ENCODE data around the gene ZNG1B. TPM values are rescaled to one million over a fixed set of nuclear protein-coding genes. Genes with fewer than 3 reads are reported as not detected.
"Not testable (repeated sequence)": the region's sequence is repeated elsewhere in the genome, so short reads cannot be mapped to it uniquely, and the experiment has no call there.

Gene ZNG1B
- total RNA-seq (2014; rRNA removed; shearing (Covaris generic)): 31.6 TPM in 2 replicates
- 21.6 and 24.8 TPM in 2 replicates for polyA plus RNA-seq (2015; cell fraction: cytosol; rRNA removed)
- 28.7 and 30.5 TPM in 2 replicates for polyA plus RNA-seq (2015; cell fraction: nucleus; rRNA removed)

GRCh38 chr2:113437508-113438465, at the start of gene ZNG1B:
TSS of gene ZNG1B (plus strand) at chr2:113437691. CDS start at chr2:113437869, 178 bp downstream.
- not testable (repeated sequence) for DNase-seq (ENCODE audit: low read depth)

DNA sequence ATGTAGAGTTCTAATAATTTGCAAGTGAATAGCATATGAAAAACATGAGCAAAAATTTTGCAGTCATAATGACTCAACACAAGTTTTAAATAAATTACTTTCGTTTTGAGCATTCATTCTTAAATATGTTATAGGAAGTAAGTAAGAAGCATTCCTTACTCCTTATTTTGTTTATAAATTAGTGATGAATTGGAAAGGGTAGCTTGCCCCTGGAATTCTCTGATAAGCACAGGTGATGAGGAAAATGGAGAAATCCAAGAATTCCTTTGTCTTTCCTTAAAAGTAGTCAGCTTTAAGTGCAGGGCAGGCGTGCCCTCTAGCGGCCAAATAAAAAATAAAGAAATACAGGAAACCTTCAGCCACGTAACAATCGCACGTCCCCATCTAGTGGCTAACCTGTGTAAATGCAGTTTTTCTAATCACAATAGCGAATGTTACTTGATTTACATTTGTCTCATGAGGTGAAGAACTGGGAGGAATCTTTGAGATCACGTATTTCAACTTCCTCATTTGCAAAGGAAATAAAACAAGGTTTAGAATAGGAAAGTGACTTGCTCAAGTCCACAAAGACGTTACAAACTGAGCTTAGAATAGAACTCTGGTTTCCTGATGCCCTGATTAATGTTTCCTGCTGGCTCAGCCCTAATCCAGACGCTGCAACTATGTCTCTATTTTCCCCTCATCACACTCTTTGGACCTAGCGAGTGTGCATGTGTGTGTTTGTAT, 47.2 kb upstream of the ZNG1B start:
- peak; percentile 75 for DNase-seq (ENCODE audit: low read depth)

- no peak for DNase-seq (ENCODE audit: low read depth)
Observed at GRCh38 chr2:113391073-113391472, 46.4 kb upstream of the ZNG1B start.

DNA sequence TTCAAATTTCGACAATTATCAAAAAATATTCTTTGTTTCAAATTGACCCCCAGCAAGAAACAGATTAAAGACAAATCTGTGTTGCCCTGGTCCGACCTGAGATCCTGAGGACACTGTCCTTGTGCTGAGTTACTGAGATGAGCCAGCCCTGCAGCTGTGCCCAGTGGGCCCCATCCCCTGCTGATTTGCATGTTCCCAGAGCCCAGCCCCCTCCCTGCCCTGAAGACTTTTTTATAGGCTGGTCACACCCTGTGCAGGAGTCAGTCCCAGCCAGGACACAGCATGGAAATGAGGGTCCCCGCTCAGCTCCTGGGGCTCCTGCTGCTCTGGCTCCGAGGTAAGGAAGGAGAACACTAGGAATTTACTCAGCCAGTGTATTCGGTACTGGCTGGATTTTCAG, 31.4 kb upstream of the ZNG1B start:
- DNase-seq (ENCODE audit: low read depth): no peak

GRCh38 chr2:113407446-113408099, 29.9 kb upstream of the ZNG1B start:
- DNase-seq (ENCODE audit: low read depth): peak; percentile 46

DNA sequence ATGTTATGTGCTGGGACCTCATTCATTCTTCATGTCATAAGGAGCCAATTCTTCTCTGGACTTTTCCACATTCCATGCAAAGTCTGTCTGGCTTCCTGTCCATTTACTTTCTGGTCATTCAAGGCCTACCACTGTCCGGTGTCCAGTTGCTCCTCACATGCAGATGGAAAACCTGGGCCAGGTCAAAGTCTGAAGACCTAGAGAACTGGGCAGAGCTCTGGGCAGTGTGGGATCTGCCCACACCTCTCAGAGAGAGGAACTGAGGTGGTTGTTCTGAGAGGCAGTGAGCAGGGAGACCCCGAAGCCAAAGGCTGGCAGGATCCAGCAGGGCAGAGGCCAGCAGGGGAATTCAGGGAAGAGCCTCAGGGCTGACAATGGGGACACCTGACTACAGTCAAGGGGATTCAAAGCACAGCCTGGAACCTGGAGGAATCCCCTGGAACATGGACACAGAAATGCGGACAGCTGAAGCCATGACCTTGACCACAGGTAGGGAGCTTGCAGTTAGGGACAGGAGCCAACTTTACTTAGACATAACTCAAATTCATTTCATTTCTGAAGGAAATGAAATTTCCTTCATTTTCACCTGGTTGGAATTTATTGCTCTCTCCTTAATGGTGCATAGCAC, 25.7 kb upstream of the ZNG1B start:
- not testable (repeated sequence) for DNase-seq (ENCODE audit: low read depth)

DNA sequence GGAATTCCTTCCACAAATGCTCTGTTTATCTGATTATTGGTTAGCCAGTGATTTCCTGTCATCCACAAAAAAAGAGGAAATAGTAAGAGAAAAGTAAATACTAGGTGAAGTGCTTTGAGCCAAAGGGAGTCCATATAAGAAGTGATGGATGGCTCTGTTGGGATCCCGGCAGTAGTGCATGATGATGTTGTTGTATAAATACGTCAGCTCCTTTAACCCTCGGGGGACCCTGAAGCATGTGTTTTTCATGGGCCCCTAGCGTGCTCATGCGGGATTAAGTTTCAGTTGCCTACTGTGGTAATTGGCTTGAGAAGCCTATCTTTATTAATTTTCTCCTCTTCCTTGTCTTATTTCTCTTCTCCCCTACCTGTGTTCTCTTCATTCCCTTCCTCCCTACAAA, 24.7 kb upstream of the ZNG1B start:
- DNase-seq (ENCODE audit: low read depth): not testable (repeated sequence)

GRCh38 chr2:113431773-113432172, 5.7 kb upstream of the ZNG1B start:
- not testable (repeated sequence) for DNase-seq (ENCODE audit: low read depth)

GRCh38 chr2:113433468-113433867, 4.0 kb upstream of the ZNG1B start:
- DNase-seq (ENCODE audit: low read depth): not testable (repeated sequence)

DNA sequence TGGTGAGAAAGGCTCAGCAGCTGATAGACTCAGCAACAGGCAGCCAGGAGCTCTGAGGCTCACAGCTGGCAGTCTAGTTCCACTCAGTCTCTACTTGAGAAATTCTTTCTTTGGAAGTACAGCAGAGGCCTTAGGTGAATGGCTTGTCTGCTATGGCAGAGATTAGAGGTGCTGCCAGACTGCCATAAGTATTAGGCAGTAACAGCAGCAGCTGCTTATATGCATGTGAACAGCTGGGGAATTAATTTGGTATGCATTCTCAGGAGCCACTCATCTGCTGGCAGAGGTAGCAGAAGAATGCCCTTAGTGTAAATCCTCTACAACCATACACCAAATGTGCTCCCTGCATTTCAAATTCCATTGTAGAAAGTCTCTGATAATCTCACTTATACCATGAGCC, 28.3 kb downstream of the ZNG1B start:
- DNase-seq (ENCODE audit: low read depth): not testable (repeated sequence)

- not testable (repeated sequence) for DNase-seq (ENCODE audit: low read depth)
Observed at GRCh38 chr2:113476688-113477368, 39.3 kb downstream of the ZNG1B start.

DNA sequence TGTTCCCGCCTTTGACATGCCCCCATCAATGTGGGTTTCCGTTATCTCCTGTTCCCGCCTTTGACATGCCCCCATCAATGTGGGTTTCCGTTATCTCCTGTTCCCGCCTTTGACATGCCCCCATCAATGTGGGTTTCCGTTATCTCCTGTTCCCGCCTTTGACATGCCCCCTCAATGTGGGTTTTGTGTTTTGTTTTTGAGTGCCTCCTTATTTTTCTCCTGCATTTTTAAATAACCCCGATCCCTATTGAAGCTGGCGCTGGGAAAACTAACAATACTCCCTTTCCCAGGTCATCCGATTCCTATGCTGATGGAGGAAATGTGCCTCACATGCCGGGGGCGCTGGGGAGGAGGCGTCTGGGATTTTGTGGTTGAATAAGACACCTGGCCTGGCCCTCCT, 59.0 kb downstream of the ZNG1B start:
- DNase-seq (ENCODE audit: low read depth): not testable (repeated sequence)

GRCh38 chr2:113498365-113498764, 60.9 kb downstream of the ZNG1B start, which contains the start of gene FOXD4L1:
TSS of gene FOXD4L1 (plus strand) at chr2:113498665. CDS start at chr2:113499257, 592 bp downstream.
- not testable (repeated sequence) for DNase-seq (ENCODE audit: low read depth)

DNA sequence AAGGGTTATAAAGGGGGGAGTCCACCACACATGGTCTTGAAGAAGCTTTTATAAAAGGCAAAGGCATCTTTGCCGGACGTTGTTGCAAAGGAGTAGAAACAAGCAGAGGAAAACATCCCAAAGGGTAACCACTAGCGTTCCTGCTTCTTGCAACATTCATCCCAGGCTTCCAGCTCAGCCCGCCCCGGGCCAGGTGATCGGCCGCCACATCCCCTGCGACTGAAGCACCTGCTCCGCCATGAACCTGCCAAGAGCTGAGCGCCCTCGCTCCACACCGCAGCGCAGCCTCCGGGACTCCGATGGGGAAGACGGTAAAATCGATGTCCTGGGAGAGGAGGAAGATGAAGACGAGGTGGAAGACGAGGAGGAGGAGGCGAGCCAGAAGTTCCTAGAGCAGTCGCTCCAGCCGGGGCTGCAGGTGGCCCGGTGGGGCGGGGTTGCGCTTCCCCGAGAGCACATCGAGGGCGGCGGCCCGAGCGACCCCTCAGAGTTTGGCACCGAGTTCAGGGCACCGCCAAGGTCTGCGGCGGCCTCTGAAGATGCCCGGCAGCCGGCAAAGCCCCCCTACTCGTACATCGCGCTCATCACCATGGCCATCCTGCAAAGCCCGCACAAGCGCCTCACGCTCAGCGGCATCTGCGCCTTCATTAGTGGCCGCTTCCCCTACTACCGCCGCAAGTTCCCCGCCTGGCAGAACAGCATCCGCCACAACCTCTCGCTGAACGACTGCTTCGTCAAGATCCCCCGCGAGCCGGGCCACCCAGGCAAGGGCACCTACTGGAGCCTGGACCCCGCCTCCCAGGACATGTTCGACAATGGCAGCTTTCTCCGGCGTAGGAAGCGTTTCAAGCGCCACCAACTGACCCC, 61.8 kb downstream of the ZNG1B start:
- DNase-seq (ENCODE audit: low read depth): not testable (repeated sequence)

- DNase-seq (ENCODE audit: low read depth): not testable (repeated sequence)
Observed at GRCh38 chr2:113499886-113500722, 62.6 kb downstream of the ZNG1B start.

DNA sequence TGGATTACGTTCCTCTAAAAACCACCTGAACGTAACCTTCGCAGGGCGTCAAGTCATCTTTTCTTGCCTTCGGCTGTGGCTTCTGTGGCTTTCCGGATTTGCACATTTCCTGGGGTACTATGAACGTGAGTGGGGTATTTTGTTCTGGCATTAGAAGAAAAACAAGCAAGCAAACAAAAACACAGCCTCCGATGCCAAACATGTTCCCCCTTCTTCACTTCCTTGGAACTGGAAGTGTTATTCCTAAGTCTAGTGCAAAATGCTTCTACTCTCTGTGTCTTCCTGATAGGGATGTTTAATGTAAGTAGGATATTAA, 63.2 kb downstream of the ZNG1B start:
- not testable (repeated sequence) for DNase-seq (ENCODE audit: low read depth)

DNA sequence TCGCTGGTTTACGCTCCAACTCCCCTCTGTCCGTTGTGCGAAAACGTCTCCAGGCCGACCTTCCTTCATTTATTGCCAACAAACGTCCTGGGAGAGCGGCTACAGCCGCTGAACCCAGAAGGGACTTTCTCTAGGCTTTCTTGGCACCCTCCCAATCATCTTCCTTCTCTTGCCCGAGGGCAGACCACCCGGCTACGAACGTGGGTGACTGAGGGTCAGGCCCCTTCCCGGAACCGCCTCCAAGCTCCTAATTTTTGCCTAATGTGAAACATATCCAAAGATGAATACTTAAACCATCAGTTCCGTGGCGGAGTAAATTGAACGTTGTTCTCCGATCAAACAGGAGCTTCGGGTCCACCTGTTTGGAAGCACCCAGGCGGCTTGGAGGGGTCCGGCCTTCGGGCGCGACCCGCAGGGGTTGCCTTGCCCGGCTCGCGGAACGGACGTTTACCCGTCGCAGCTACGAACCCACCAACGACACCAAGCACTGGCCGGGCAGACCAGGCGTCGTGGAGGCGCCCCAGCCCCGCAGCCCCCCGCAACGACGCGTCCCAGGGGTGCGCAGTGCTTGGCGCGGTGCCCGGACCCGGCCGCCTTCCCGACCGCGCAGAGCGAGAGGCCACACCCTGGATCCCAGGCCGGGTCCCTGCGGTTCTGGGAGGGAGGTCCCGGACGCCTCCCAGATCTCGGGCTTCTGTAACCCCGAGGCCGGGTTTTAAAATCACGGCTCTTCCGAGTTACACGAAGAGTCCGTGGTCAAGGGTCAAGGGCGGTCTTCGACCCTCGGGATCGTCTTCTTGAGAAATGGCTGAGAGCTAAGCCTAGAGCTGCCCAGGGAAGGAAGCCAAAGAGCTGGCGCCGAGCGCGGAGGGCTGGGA, 65.0 kb downstream of the ZNG1B start:
- not testable (repeated sequence) for DNase-seq (ENCODE audit: low read depth)
